SK-N-SH treated with all-trans-retinoic acid at 6 μM for 48 hours (cell line): ENCODE data around the gene IGF1R.

Experiments
- ARNTL ChIP-seq: fragments of 450-650 bp; formaldehyde crosslinking; IDR thresholded peaks from 2 replicates; pipeline ENCODE4 v1.5.0; 2020; ENCODE audit warnings: low read depth, mild to moderate bottlenecking, moderate library complexity, borderline replicate concordance
- GLIS3 ChIP-seq: fragments of 250-450 bp; sonication (Bioruptor Pico); IDR thresholded peaks from 2 replicates; pipeline ENCODE4 v1.5.0; 2020; ENCODE audit warnings: mild to moderate bottlenecking, moderate library complexity
- PATZ1 ChIP-seq: fragments of 250-450 bp; sonication (Bioruptor Pico); IDR thresholded peaks from 2 replicates; pipeline ENCODE4 v1.8.0; 2020; ENCODE audit warnings: mild to moderate bottlenecking, moderate library complexity, borderline replicate concordance
- RARB ChIP-seq: fragments of 250-450 bp; sonication (Bioruptor Pico); IDR thresholded peaks from 2 replicates; pipeline ENCODE4 v1.8.0; 2021; ENCODE audit warnings: mild to moderate bottlenecking, moderate library complexity
- SNAI2 ChIP-seq: fragments of 250-450 bp; sonication (Bioruptor Pico); IDR thresholded peaks from 2 replicates; pipeline ENCODE4 v1.5.0; 2020; ENCODE audit warnings: mild to moderate bottlenecking, moderate library complexity
- TOX ChIP-seq: fragments of 250-450 bp; sonication (Bioruptor Pico); IDR thresholded peaks from 2 replicates; pipeline ENCODE4 v1.8.0; 2021; ENCODE audit warnings: mild to moderate bottlenecking, moderate library complexity, borderline replicate concordance
- ZNF70 ChIP-seq: fragments of 450-650 bp; formaldehyde crosslinking; IDR thresholded peaks from 2 replicates; pipeline ENCODE4 v1.5.0; 2020; ENCODE audit warnings: mild to moderate bottlenecking, moderate library complexity
- TF ChIP-seq, protein P1 (sequence below): fragments of 250-450 bp; sonication (Bioruptor Pico); IDR thresholded peaks from 2 replicates; pipeline ENCODE4 v1.5.1; 2020; ENCODE audit warnings: low read depth, mild to moderate bottlenecking, moderate library complexity

DNA sequence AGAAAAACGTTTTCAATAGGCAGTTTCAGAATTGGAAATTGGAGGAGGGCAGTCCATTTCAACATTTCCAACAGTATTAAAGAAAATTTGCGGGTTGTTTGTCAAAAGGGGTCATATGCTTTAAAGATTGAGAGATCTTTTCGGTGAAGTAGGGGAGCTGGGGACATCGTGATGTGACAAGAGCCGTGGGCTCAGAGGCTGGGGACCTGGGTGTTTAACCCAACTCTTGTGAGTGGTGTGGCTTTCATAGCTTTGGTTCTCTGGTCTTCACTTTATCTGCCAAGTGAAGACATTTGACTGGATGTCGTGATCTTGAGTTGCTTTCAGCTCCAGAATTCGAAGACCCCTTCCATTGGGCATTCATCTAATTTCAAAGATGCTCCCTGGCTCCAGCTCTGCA lies 226.0 kb downstream of the IGF1R start:
- no peak for TF ChIP-seq GLIS3 (CRISPR knock-in tag)
- TF ChIP-seq SNAI2 (CRISPR knock-in tag), result no peak
- TF ChIP-seq RARB, result no peak
- TF ChIP-seq, protein P1, sequence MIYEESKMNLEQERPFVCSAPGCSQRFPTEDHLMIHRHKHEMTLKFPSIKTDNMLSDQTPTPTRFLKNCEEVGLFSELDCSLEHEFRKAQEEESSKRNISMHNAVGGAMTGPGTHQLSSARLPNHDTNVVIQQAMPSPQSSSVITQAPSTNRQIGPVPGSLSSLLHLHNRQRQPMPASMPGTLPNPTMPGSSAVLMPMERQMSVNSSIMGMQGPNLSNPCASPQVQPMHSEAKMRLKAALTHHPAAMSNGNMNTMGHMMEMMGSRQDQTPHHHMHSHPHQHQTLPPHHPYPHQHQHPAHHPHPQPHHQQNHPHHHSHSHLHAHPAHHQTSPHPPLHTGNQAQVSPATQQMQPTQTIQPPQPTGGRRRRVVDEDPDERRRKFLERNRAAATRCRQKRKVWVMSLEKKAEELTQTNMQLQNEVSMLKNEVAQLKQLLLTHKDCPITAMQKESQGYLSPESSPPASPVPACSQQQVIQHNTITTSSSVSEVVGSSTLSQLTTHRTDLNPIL (CRISPR knock-in tag), result no peak
- no peak for TF ChIP-seq TOX (CRISPR knock-in tag)
- TF ChIP-seq ZNF70 (CRISPR knock-in tag), result no peak
- no peak for TF ChIP-seq PATZ1
- TF ChIP-seq ARNTL (CRISPR knock-in tag), result no peak
